GM23338 (cell line): ENCODE results near the gene FSIP1. TPM values are rescaled to one million over a fixed set of nuclear protein-coding genes. Genes with fewer than 3 reads are reported as not detected.

Source experiments
- ATAC-seq: fragments of 200-7000 bp; cut with Tn5 transposase; 3 replicates; pipeline ENCODE4 v1.9.1; 2020
- DNase-seq: peaks from one replicate; pipeline ENCODE4 v3.0.0-alpha.2; 2015; ENCODE audit warnings: low spot score
- H2AFZ ChIP-seq: fragments of 200-600 bp; sonication (generic); 2 replicates; pipeline ENCODE4 v1.8.0; 2016; ENCODE audit warnings: antibody characterized with exemption, mild to moderate bottlenecking, moderate library complexity
- H3F3A ChIP-seq: fragments of 200-600 bp; sonication (generic); replicated peaks from 2 replicates; pipeline ENCODE4 v1.8.0; 2017; ENCODE audit warnings: antibody characterized with exemption, mixed run types, low read depth
- H3K27ac ChIP-seq: fragments of 200-600 bp; sonication (generic); 2 replicates; pipeline ENCODE4 v1.6.1; 2016; ENCODE audit warnings: low read depth
- H3K27me3 ChIP-seq: fragments of 200-600 bp; sonication (generic); 2 replicates; pipeline ENCODE4 v1.8.0; 2016; ENCODE audit warnings: mild to moderate bottlenecking, mixed run types, moderate library complexity; ENCODE audit not compliant: insufficient read depth
- H3K36me3 ChIP-seq: fragments of 200-600 bp; sonication (generic); 2 replicates; pipeline ENCODE4 v1.8.0; 2016; ENCODE audit warnings: mild to moderate bottlenecking; ENCODE audit not compliant: insufficient read depth
- H3K4me1 ChIP-seq: fragments of 200-600 bp; sonication (generic); 2 replicates; pipeline ENCODE4 v1.8.0; 2016; ENCODE audit warnings: mild to moderate bottlenecking, moderate library complexity; ENCODE audit not compliant: insufficient read depth
- H3K4me2 ChIP-seq: fragments of 200-600 bp; sonication (generic); 2 replicates; pipeline ENCODE4 v1.7.1; 2017; ENCODE audit warnings: mixed run types
- H3K4me3 ChIP-seq: fragments of 200-600 bp; sonication (generic); 2 replicates; pipeline ENCODE4 v1.6.1; 2016; ENCODE audit warnings: mixed run types
- H3K79me2 ChIP-seq: fragments of 200-600 bp; sonication (generic); replicated peaks from 2 replicates; pipeline ENCODE4 v1.8.0; 2017; ENCODE audit warnings: mild to moderate bottlenecking; ENCODE audit not compliant: insufficient read depth
- H3K9me2 ChIP-seq: fragments of 200-600 bp; sonication (generic); 2 replicates; pipeline ENCODE4 v1.8.0; 2017; ENCODE audit not compliant: insufficient read depth
- H4K20me1 ChIP-seq: fragments of 200-600 bp; sonication (generic); replicated peaks from 2 replicates; pipeline ENCODE4 v1.8.0; 2017; ENCODE audit warnings: mild to moderate bottlenecking; ENCODE audit not compliant: insufficient read depth
- H3K27ac Mint-ChIP-seq: 2 replicates; pipeline ENCODE4 v1.8.0; 2020; ENCODE audit warnings: inconsistent platforms, mild to moderate bottlenecking, moderate library complexity, mixed read lengths
- H3K27me3 Mint-ChIP-seq: 3 replicates; pipeline ENCODE4 v1.8.0; 2022; ENCODE audit warnings: low read depth, mild to moderate bottlenecking, moderate library complexity, mixed read lengths, inconsistent platforms; ENCODE audit not compliant: insufficient read depth, poor library complexity
- H3K36me3 Mint-ChIP-seq: 3 replicates; pipeline ENCODE4 v1.8.0; 2021; ENCODE audit warnings: low read depth, mild to moderate bottlenecking, inconsistent platforms, moderate library complexity, mixed read lengths
- H3K4me1 Mint-ChIP-seq: 3 replicates; pipeline ENCODE4 v1.8.0; 2020; ENCODE audit warnings: mild to moderate bottlenecking, inconsistent platforms, mixed read lengths
- H3K4me3 Mint-ChIP-seq: 3 replicates; pipeline ENCODE4 v1.8.0; 2021; ENCODE audit warnings: moderate library complexity, mild to moderate bottlenecking, inconsistent platforms, mixed read lengths
- H3K9me3 Mint-ChIP-seq: 3 replicates; pipeline ENCODE4 v1.8.0; 2020; ENCODE audit warnings: moderate library complexity, mild to moderate bottlenecking, inconsistent platforms, mixed read lengths
- EZH2phosphoT487 ChIP-seq: fragments of 200-600 bp; sonication (generic); IDR thresholded peaks from one replicate; pipeline ENCODE4 v1.8.1; 2018; ENCODE audit warnings: antibody characterized with exemption; ENCODE audit not compliant: unreplicated experiment
- JUNB ChIP-seq: IDR thresholded peaks from one replicate; pipeline ENCODE4 v1.6.1; 2016; ENCODE audit warnings: antibody characterized with exemption; ENCODE audit not compliant: unreplicated experiment
- POLR2AphosphoS5 ChIP-seq: IDR thresholded peaks from 2 replicates; pipeline ENCODE4 v1.6.1; 2016; ENCODE audit warnings: antibody characterized with exemption, low read depth
- STAT1 ChIP-seq: IDR thresholded peaks from one replicate; pipeline ENCODE4 v1.6.1; 2016; ENCODE audit warnings: antibody characterized with exemption; ENCODE audit not compliant: unreplicated experiment
- ZNF331 ChIP-seq: fragments of 250-450 bp; sonication (Bioruptor Pico); IDR thresholded peaks from 2 replicates; pipeline ENCODE4 v1.5.0; 2020; ENCODE audit warnings: low read depth, mild to moderate bottlenecking, moderate library complexity
- polyA plus RNA-seq: library from polyadenylated mRNA; unstranded; fragments of >200 nt; fragmentation: Nextera tagmentation; extraction: Ambion mirVana; gene quantifications from 2 replicates; pipeline ENCODE4 v1.2.1, GENCODE V29; 2016
- total RNA-seq: library from RNA; depleted of rRNA; stranded (reverse); fragments of >200 nt; shearing (Covaris generic); gene quantifications from 2 replicates; pipeline ENCODE4 v1.2.3, GENCODE V29; 2014
- TF ChIP-seq, protein P1 (sequence below): IDR thresholded peaks from 2 replicates; pipeline ENCODE4 v1.6.1; 2016; ENCODE audit warnings: antibody characterized with exemption
- TF ChIP-seq, protein P2 (sequence below): fragments of 250-450 bp; sonication (Bioruptor Pico); IDR thresholded peaks from 2 replicates; pipeline ENCODE4 v1.5.0; 2020; ENCODE audit warnings: mild to moderate bottlenecking, moderate library complexity
- TF ChIP-seq, protein P3 (sequence below): IDR thresholded peaks from one replicate; pipeline ENCODE4 v1.6.1; 2018; ENCODE audit warnings: antibody characterized with exemption; ENCODE audit not compliant: unreplicated experiment

Gene FSIP1
- total and polyA plus RNA-seq, 2 experiments from 2014 or later = 0.92 to 2.1 TPM

DNA sequence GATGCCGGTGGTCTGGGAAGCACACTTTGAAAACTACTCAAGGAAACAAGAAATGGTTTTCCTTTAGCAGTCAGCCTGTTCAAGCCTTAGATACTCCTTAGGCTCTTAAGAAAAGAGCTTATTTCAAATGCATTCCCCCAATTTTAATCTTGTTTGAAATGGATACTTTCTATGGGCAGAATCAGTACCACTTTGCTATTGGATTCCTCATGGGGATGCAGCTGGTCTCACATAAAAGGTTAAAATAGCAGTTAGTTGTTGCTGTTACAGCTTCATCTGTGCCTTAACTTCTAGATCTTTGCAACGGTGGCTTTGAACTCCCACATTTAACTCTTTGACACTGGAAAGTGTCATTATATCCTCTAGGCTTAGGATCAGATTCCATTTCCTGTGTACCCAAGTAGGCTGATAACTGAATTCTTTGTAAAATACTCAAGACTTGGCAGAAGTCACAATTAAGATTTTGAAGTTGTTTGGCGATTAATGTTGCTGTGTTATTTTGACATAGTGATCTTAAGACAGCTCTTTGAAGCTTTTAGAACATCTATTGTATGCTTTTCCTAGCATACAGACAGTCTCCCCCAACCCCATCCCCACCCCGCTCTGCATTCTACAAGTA is 199.6 kb downstream of the FSIP1 start (continued):
- TF ChIP-seq, protein P1, sequence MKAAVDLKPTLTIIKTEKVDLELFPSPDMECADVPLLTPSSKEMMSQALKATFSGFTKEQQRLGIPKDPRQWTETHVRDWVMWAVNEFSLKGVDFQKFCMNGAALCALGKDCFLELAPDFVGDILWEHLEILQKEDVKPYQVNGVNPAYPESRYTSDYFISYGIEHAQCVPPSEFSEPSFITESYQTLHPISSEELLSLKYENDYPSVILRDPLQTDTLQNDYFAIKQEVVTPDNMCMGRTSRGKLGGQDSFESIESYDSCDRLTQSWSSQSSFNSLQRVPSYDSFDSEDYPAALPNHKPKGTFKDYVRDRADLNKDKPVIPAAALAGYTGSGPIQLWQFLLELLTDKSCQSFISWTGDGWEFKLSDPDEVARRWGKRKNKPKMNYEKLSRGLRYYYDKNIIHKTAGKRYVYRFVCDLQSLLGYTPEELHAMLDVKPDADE = no peak
- TF ChIP-seq ZNF331 (CRISPR knock-in tag) (no peak), STAT1 (no peak)
- TF ChIP-seq, protein P2, sequence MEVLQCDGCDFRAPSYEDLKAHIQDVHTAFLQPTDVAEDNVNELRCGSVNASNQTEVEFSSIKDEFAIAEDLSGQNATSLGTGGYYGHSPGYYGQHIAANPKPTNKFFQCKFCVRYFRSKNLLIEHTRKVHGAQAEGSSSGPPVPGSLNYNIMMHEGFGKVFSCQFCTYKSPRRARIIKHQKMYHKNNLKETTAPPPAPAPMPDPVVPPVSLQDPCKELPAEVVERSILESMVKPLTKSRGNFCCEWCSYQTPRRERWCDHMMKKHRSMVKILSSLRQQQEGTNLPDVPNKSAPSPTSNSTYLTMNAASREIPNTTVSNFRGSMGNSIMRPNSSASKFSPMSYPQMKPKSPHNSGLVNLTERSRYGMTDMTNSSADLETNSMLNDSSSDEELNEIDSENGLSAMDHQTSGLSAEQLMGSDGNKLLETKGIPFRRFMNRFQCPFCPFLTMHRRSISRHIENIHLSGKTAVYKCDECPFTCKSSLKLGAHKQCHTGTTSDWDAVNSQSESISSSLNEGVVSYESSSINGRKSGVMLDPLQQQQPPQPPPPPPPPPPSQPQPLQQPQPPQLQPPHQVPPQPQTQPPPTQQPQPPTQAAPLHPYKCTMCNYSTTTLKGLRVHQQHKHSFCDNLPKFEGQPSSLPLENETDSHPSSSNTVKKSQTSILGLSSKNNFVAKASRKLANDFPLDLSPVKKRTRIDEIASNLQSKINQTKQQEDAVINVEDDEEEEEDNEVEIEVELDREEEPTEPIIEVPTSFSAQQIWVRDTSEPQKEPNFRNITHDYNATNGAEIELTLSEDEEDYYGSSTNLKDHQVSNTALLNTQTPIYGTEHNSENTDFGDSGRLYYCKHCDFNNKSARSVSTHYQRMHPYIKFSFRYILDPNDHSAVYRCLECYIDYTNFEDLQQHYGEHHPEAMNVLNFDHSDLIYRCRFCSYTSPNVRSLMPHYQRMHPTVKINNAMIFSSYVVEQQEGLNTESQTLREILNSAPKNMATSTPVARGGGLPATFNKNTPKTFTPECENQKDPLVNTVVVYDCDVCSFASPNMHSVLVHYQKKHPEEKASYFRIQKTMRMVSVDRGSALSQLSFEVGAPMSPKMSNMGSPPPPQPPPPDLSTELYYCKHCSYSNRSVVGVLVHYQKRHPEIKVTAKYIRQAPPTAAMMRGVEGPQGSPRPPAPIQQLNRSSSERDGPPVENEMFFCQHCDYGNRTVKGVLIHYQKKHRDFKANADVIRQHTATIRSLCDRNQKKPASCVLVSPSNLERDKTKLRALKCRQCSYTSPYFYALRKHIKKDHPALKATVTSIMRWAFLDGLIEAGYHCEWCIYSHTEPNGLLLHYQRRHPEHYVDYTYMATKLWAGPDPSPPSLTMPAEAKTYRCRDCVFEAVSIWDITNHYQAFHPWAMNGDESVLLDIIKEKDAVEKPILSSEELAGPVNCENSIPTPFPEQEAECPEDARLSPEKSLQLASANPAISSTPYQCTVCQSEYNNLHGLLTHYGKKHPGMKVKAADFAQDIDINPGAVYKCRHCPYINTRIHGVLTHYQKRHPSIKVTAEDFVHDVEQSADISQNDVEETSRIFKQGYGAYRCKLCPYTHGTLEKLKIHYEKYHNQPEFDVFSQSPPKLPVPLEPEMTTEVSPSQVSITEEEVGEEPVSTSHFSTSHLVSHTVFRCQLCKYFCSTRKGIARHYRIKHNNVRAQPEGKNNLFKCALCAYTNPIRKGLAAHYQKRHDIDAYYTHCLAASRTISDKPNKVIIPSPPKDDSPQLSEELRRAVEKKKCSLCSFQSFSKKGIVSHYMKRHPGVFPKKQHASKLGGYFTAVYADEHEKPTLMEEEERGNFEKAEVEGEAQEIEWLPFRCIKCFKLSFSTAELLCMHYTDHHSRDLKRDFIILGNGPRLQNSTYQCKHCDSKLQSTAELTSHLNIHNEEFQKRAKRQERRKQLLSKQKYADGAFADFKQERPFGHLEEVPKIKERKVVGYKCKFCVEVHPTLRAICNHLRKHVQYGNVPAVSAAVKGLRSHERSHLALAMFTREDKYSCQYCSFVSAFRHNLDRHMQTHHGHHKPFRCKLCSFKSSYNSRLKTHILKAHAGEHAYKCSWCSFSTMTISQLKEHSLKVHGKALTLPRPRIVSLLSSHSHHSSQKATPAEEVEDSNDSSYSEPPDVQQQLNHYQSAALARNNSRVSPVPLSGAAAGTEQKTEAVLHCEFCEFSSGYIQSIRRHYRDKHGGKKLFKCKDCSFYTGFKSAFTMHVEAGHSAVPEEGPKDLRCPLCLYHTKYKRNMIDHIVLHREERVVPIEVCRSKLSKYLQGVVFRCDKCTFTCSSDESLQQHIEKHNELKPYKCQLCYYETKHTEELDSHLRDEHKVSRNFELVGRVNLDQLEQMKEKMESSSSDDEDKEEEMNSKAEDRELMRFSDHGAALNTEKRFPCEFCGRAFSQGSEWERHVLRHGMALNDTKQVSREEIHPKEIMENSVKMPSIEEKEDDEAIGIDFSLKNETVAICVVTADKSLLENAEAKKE (CRISPR knock-in tag) = no peak

DNA sequence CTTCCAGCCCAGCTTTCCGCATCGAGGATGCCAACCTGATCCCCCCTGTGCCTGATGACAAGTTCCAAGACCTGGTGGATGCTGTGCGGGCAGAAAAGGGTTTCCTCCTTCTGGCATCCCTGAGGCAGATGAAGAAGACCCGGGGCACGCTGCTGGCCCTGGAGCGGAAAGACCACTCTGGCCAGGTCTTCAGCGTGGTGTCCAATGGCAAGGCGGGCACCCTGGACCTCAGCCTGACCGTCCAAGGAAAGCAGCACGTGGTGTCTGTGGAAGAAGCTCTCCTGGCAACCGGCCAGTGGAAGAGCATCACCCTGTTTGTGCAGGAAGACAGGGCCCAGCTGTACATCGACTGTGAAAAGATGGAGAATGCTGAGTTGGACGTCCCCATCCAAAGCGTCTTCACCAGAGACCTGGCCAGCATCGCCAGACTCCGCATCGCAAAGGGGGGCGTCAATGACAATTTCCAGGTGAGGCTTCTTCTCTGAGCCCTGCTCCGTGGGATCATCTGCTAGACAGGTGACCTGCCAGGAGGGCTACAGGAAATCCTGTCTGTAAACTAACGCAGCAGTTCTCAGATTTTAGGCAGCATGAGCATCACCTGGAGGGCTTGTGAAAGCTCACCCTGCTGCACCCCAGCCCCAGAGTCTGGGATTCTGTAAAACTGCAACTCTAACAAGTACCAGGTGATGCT is 200.2 kb downstream of the FSIP1 start:
- no peak overlapping the region for H3K27ac Mint-ChIP-seq
- peaks cover 36% of the 10 kb centered on the region for H3K4me1 Mint-ChIP-seq
- Histone ChIP-seq H3K27ac (no peak overlapping the region), H2AFZ (no peak overlapping the region), H3K4me2 (peak overlapping the region; percentile 84), H3K79me2 (peaks cover 20% of the 10 kb centered on the region), H3K9me2 (no peaks in the 10 kb centered on the region), H3K27me3 (peaks cover 10% of the 10 kb centered on the region; the same call in 1 of the 2 replicates), H3K36me3 (peaks cover 45% of the 10 kb centered on the region), H4K20me1 (no peaks in the 10 kb centered on the region; the same call in none of the 2 replicates), H3F3A (0 out of 2 replicates have a peak, but pooled peaks cover 3% of the 10 kb centered on the region), H3K4me1 (peaks cover 19% of the 10 kb centered on the region), H3K4me3 (peak overlapping the region; percentile 78)
- peaks cover 64% of the 10 kb centered on the region for H3K36me3 Mint-ChIP-seq
- no peak for DNase-seq
- ATAC-seq = no peak
- peak overlapping the region; percentile 91 for H3K4me3 Mint-ChIP-seq
- peaks cover 15% of the 10 kb centered on the region for H3K27me3 Mint-ChIP-seq
- H3K9me3 Mint-ChIP-seq = no peaks in the 10 kb centered on the region
- TF ChIP-seq ZNF331 (CRISPR knock-in tag) = no peak
- no peak for TF ChIP-seq EZH2phosphoT487
- TF ChIP-seq, protein P3, sequence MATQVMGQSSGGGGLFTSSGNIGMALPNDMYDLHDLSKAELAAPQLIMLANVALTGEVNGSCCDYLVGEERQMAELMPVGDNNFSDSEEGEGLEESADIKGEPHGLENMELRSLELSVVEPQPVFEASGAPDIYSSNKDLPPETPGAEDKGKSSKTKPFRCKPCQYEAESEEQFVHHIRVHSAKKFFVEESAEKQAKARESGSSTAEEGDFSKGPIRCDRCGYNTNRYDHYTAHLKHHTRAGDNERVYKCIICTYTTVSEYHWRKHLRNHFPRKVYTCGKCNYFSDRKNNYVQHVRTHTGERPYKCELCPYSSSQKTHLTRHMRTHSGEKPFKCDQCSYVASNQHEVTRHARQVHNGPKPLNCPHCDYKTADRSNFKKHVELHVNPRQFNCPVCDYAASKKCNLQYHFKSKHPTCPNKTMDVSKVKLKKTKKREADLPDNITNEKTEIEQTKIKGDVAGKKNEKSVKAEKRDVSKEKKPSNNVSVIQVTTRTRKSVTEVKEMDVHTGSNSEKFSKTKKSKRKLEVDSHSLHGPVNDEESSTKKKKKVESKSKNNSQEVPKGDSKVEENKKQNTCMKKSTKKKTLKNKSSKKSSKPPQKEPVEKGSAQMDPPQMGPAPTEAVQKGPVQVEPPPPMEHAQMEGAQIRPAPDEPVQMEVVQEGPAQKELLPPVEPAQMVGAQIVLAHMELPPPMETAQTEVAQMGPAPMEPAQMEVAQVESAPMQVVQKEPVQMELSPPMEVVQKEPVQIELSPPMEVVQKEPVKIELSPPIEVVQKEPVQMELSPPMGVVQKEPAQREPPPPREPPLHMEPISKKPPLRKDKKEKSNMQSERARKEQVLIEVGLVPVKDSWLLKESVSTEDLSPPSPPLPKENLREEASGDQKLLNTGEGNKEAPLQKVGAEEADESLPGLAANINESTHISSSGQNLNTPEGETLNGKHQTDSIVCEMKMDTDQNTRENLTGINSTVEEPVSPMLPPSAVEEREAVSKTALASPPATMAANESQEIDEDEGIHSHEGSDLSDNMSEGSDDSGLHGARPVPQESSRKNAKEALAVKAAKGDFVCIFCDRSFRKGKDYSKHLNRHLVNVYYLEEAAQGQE = no peak
- TF ChIP-seq, protein P1 = no peak
- no peak for TF ChIP-seq POLR2AphosphoS5
- TF ChIP-seq JUNB = no peak
- TF ChIP-seq STAT1 = no peak
